Skeletal muscle satellite cell (primary cell): ENCODE measurements around the gene TTC27.
A peak's percentile ranks its signal among the peaks of the same experiment; 100 is the strongest.
"Not testable (repeated sequence)": the region's sequence is repeated elsewhere in the genome, so short reads cannot be mapped to it uniquely, and the experiment has no call there.

Experiments used
- H3K27me3 ChIP-seq: 2 replicates; pipeline ENCODE4 v1.7.0; 2013; ENCODE audit warnings: low read length; ENCODE audit not compliant: control insufficient read depth, insufficient read depth
- H3K36me3 ChIP-seq: 2 replicates; pipeline ENCODE4 v1.7.0; 2013; ENCODE audit warnings: mild to moderate bottlenecking, control low read depth, low read length; ENCODE audit not compliant: insufficient read depth
- H3K4me1 ChIP-seq: 2 replicates; pipeline ENCODE4 v1.7.0; 2013; ENCODE audit warnings: low read length; ENCODE audit not compliant: control insufficient read depth, insufficient read depth
- H3K4me2 ChIP-seq: 2 replicates; pipeline ENCODE4 v1.7.0; 2013; ENCODE audit warnings: mild to moderate bottlenecking, low read length
- H3K4me3 ChIP-seq: 2 replicates; pipeline ENCODE4 v1.7.0; 2013; ENCODE audit warnings: low read length
- H3K9ac ChIP-seq: 2 replicates; pipeline ENCODE4 v1.7.0; 2013; ENCODE audit warnings: mild to moderate bottlenecking, low read depth, low read length, moderate library complexity
- H3K9me3 ChIP-seq: replicated peaks from 2 replicates; pipeline ENCODE4 v1.7.0; 2013; ENCODE audit warnings: mild to moderate bottlenecking, control low read depth, low read length

TTC27 gene

DNA sequence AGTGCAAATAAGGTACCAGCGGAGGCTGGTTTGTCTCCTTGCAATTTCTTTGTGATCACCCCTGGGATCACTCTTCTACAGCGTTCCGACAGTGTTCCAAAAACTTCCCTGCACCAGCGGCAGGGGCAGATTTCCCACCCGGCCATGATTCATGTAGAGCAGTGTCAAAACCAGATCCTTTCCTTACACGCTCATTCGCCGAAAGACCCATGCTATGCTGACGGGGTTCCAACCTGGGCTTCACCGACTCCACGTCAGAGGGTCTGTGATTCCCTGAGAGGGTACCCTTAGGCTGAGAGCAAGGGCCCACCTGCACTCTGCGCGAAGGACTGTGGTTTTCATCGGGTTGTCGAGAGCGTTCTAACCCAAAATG lies 423 bp upstream of the TTC27 start:
- Histone ChIP-seq H3K4me2 (peak overlapping the region; percentile 86), H3K9me3 (no peaks in the 10 kb centered on the region), H3K36me3 (peaks cover 6% of the 10 kb centered on the region), H3K4me1 (peaks cover 3% of the 10 kb centered on the region), H3K9ac (peak overlapping the region; percentile 86), H3K27me3 (no peaks in the 10 kb centered on the region), H3K4me3 (peak overlapping the region; percentile 86)

DNA sequence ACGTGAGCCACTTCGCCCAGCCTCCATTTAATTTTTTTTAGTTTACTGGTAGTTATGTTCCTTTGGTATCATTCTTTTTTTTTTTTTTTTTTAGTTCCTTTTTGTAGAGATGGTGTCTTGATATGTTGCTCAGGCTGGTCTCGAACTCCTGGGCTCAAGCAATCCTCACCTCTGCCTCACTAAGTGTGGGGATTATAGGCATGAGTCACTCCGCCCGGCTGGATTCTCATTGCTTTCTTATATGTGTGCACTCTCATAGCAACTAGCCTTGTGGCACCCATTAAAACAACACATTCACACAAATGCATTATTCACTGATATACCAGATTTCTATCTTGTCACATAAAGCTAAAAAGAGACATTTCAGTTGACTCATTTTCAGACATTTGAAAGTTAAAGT lies 4.2 kb downstream of the TTC27 start:
- Histone ChIP-seq H3K9me3 (no peaks in the 10 kb centered on the region), H3K4me1 (peaks cover 3% of the 10 kb centered on the region), H3K9ac (no peak overlapping the region), H3K27me3 (no peaks in the 10 kb centered on the region), H3K4me2 (no peak overlapping the region), H3K4me3 (no peak overlapping the region), H3K36me3 (peaks cover 15% of the 10 kb centered on the region)

DNA sequence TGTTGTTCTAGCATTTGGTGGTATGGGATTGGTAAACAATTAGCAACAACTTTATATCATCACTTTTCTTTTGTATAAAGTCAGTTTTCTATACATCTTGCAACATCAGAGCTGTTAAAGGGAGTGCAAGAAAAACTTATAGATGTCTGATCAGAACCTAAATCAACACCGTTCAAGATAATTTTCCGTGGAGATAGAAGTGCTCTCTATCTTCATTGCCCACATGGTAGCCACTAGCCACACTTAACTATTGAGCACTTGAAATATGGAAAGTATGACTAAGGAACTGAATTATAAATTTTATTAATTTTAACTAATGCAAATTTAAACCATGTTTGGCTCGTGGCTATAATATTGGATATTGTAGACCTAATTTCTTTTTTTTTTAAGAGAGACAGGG lies 5.2 kb downstream of the TTC27 start:
- Histone ChIP-seq H3K4me3 (no peak overlapping the region), H3K9ac (no peak overlapping the region), H3K4me2 (no peak overlapping the region), H3K9me3 (no peaks in the 10 kb centered on the region), H3K4me1 (peaks cover 3% of the 10 kb centered on the region), H3K27me3 (no peaks in the 10 kb centered on the region), H3K36me3 (peaks cover 19% of the 10 kb centered on the region)

DNA sequence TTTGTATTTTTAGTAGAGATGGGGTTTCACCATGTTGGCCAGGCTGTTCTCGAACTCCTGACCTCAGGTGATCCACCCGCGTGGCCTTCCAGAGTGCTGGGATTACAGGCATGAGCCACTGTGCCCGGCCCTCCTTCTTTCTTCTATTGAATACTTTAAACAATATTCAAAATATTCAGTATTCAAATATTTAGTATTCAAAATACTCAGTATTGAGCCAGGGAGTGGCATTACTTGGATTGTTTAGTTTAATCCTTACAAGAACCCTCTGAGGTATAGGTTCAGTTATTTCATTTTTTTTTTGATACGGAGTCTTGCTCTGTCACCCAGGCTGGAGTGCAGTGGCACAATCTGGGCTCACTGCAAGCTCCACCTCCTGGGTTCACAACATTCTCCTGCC lies 10.7 kb downstream of the TTC27 start:
- H3K4me3 ChIP-seq, H3K4me1 ChIP-seq, H3K27me3 ChIP-seq, H3K9ac ChIP-seq, H3K4me2 ChIP-seq, H3K9me3 ChIP-seq: not testable (repeated sequence)
- peaks cover 29% of the 10 kb centered on the region for H3K36me3 ChIP-seq

DNA sequence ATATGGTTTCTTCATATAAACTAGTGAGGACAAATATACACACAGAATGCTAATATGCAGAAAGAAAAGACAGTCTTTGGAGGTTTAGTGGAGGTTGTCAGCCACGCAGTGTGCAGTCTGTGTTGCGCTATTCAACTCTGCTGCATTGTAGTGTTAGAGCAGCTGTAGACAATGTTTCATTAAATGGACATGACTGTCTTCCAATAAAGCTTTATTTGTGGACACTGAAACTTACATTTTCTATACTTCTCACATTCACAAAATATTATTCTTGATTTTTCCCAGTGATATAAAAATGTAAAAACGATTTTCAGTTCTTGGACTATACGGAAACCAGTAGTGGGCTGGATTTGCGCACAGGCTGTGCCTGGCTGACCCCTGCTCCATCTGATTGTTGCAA lies 13.3 kb downstream of the TTC27 start:
- Histone ChIP-seq H3K4me1 (no peaks in the 10 kb centered on the region), H3K4me2 (no peak overlapping the region), H3K9me3 (no peaks in the 10 kb centered on the region), H3K9ac (no peak overlapping the region), H3K36me3 (peaks cover 36% of the 10 kb centered on the region), H3K27me3 (no peaks in the 10 kb centered on the region), H3K4me3 (no peak overlapping the region)

DNA sequence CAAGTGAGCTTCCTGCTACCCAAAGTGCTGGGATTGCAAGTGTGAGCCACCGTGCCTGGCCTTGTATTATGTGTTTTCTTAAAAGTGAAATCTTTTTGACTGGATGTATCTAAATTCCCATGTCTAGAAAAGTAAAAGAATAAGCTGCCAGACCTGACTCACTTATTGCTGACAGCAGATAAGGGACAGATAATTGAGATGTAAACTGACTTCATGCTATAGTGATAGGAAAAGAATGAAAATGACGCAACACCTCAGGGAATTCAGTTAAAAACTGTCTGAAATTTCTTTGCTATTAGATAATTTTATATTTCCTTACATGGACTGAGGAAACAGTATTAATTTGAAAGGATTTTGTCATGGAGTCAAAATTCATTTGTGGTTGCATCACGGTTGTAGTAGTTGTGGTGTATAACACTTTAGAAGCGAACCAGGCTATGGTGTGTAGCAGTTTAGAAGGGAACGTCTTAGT lies 19.4 kb downstream of the TTC27 start:
- Histone ChIP-seq H3K4me1 (peaks cover 9% of the 10 kb centered on the region), H3K27me3 (no peaks in the 10 kb centered on the region), H3K4me3 (no peak overlapping the region), H3K4me2 (no peak overlapping the region), H3K36me3 (peaks cover 28% of the 10 kb centered on the region), H3K9ac (no peak overlapping the region), H3K9me3 (no peaks in the 10 kb centered on the region)

DNA sequence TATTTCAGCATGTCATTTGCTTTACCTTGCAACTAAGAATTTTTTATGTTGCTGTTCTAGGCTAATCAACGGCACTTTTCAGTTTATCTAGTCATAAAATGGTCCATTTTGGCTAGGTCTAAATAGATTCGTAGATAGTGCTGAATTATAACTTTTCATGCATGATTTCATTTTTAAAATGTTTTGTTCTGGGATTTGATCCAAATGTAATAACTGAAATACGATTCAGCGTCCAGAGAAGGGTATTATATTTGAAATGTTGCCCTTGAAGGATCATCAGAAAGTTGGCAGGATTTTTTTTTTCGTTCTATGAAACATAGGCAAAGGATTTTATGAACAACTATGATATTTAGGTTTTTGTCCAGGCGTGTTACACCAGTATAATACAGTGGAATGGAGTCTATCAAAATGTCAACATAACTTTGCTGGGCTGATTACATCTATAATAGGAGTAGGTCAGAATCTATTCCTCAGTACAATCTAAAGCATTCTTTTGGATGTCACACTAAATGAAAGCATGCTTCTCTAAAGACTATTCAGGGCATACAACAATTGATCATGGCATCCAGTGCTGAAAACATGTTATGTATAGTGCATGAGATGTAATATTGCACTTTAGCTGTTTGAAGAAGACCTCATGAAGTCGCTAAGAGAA lies 24.8 kb downstream of the TTC27 start:
- no peaks in the 10 kb centered on the region for H3K27me3 ChIP-seq
- H3K4me3 ChIP-seq, result no peak overlapping the region
- H3K9ac ChIP-seq, result no peak overlapping the region
- H3K36me3 ChIP-seq, result peaks cover 17% of the 10 kb centered on the region
- H3K4me2 ChIP-seq, result peak overlapping the region; percentile 66
- H3K9me3 ChIP-seq, result no peaks in the 10 kb centered on the region
- H3K4me1 ChIP-seq, result peaks cover 10% of the 10 kb centered on the region

DNA sequence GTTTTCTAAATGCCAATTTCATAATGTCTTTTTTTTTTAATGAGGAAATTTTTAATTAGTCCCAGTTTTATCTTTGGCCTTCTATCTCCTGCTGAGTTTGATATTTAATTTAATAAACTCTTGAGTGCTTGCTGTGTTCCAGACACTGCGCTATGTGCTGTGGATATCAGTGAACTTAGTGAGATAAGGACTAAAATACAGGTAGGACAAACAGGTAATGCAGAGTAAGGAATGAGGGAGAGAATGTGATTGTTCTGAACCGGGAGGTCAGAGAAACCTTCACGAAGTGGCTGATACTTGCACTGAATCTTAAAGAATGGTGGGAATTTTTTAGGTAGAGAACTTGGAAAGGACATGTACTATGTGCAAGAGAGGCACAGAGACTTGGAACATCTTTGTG lies 28.2 kb downstream of the TTC27 start:
- Histone ChIP-seq H3K4me2 (no peak overlapping the region), H3K36me3 (peaks cover 15% of the 10 kb centered on the region), H3K9me3 (no peaks in the 10 kb centered on the region), H3K4me1 (peaks cover 10% of the 10 kb centered on the region), H3K27me3 (no peaks in the 10 kb centered on the region), H3K4me3 (no peak overlapping the region), H3K9ac (no peak overlapping the region)

DNA sequence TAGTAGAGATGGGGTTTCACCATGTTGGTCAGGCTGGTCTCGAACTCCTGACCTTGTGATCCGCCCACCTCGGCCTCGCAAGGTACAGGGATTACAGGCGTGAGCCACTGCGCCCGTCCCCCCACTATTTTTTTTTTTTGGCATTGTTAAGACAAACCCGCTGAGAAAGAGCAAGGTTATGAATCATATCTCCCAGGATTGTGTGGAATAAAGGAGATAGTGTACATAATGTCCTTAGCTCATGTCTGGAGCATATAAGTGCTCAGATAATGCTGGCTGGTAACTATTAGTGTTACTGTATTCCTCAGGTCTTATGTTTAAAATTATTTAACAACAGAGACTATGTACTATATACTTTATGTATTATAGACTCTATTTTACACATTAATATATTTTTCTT lies 36.0 kb downstream of the TTC27 start:
- Histone ChIP-seq H3K4me3 (no peak overlapping the region), H3K4me1 (no peaks in the 10 kb centered on the region), H3K4me2 (no peak overlapping the region), H3K9ac (no peak overlapping the region), H3K9me3 (no peaks in the 10 kb centered on the region), H3K36me3 (peaks cover 8% of the 10 kb centered on the region), H3K27me3 (no peaks in the 10 kb centered on the region)

DNA sequence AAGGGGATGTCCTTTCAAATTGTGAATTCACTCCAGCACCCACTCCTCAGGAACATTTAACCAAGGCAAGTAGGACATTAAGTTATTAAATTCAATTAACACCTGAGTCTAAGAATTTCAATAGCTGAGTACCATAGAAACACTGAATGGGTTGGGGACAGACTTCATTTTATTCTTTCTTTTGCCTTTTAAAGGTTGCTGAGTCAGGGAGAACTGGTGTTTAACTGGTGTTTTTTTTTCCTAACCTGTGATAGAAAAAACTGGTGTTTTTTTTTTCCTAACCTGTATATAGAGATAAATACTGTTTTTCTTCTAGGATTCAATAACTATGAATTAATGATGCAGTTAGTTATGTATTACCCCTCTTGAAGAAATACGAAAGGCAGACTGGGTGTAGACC lies 38.9 kb downstream of the TTC27 start:
- Histone ChIP-seq H3K9me3 (no peaks in the 10 kb centered on the region), H3K4me2 (no peak overlapping the region), H3K4me1 (no peaks in the 10 kb centered on the region), H3K36me3 (no peaks in the 10 kb centered on the region), H3K9ac (no peak overlapping the region), H3K27me3 (no peaks in the 10 kb centered on the region), H3K4me3 (no peak overlapping the region)

DNA sequence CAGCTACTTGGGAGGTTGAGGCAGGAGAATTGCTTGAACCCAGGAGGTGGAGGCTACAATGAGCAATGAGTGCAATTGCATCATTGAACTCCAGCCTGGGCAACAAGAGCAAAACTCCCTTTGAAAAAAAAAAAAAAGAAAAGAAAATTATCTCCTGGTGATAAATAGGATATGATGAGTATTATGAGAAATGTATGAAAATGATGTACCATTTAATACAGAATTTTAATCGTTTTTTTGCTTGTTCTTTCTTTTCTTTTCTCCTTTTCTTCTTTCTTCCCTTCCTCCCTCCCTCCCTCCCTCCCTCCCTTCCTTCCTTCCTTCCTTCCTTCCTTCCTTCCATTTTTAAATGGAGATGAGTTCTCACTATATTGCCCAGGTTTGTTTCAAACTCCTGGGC lies 40.4 kb downstream of the TTC27 start:
- Histone ChIP-seq H3K27me3 (no peaks in the 10 kb centered on the region), H3K36me3 (peaks cover 3% of the 10 kb centered on the region), H3K4me2 (no peak overlapping the region), H3K4me1 (no peaks in the 10 kb centered on the region), H3K4me3 (no peak overlapping the region), H3K9me3 (no peaks in the 10 kb centered on the region), H3K9ac (no peak overlapping the region)

DNA sequence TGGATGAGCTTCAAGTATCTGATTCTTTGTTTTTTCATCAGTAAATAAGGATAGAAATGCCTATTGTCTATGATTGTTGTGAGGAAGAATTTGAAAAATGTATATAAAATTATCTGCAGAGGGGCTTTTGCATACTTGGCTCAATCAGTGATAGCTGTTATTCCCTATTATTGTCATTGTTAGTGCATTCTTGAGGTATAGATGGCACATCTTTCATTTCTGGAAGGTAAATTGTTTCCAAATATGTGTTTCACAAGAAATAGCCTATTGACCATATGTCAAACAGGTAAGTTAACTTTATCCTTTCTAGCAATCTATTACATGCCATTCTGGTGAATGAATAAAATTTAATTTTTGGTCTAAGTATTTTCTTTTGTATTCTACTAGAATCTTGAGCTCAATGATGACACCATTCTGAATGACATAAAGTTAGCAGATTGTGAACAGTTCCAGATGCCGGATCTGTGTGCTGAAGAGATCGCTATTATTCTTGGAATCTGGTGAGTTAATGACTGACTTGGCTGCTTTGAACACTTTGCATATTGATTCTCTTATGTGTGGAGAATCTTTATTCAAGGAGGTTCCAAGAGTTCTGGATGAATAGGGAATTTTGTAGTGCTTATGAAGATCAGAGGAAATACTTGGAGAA lies 44.2 kb downstream of the TTC27 start:
- H3K9me3 ChIP-seq, result no peaks in the 10 kb centered on the region
- H3K4me1 ChIP-seq, result no peaks in the 10 kb centered on the region
- no peak overlapping the region for H3K4me2 ChIP-seq
- H3K9ac ChIP-seq, result no peak overlapping the region
- no peaks in the 10 kb centered on the region for H3K27me3 ChIP-seq
- peaks cover 3% of the 10 kb centered on the region for H3K36me3 ChIP-seq
- H3K4me3 ChIP-seq, result no peak overlapping the region
